ENCODE data around the gene C5orf52. TPM values are rescaled to one million over a fixed set of nuclear protein-coding genes. Genes with fewer than 3 reads are reported as not detected.
"Not testable (repeated sequence)": the region's sequence is repeated elsewhere in the genome, so short reads cannot be mapped to it uniquely, and the experiment has no call there.

The C5orf52 gene
- total and polyA plus RNA-seq, 2 donors (not counting 1 experiment from before 2014, with no cell fraction given): not detected

GRCh38 chr5:157719245-157719644, 47.9 kb downstream of the C5orf52 start:
- Histone ChIP-seq H3K4me3 (replicated peaks in 1 of 4; ENCODE audit: control extremely low read depth in 1 of 4, insufficient read depth in 1 of 4, low read depth in 3 of 4, low read length in 4 of 4) (no peak overlapping the region), H3K4me1 (ENCODE audit: control insufficient read depth, extremely low read depth, insufficient read depth, low read length) (no peaks in the 10 kb centered on the region), H3K9me3 (ENCODE audit: control insufficient read depth, insufficient read depth, low read depth, low read length) (no peaks in the 10 kb centered on the region), H4K20me1 (ENCODE audit: control insufficient read depth, extremely low read depth, insufficient read depth, low read length) (no peaks in the 10 kb centered on the region), H3K27ac (ENCODE audit: insufficient read depth, low read length) (no peak overlapping the region), H2AFZ (ENCODE audit: low read length) (no peak overlapping the region), H3K27me3 (ENCODE audit: control insufficient read depth, insufficient read depth, low read length) (no peaks in the 10 kb centered on the region), H3K9ac (ENCODE audit: insufficient read depth, low read length) (no peak overlapping the region), H3K4me2 (ENCODE audit: extremely low read depth, insufficient read depth, low read length) (no peak overlapping the region), H3K36me3 (ENCODE audit: control insufficient read depth, insufficient read depth, low read length) (no peaks in the 10 kb centered on the region), H3K79me2 (ENCODE audit: control insufficient read depth, insufficient read depth, low read length) (no peaks in the 10 kb centered on the region)
- no peak for DNase-seq (ENCODE audit: low read depth in 2 of 2)
- no peak for TF ChIP-seq CTCF (conservative IDR thresholded peaks at IDR 0.05 in 1 of 2, IDR thresholded peaks at IDR 0.05 in 1 of 2; ENCODE audit: low read depth in 1 of 2, low read length in 2 of 2)
- TF ChIP-seq EZH2 (IDR thresholded peaks at IDR 0.05; ENCODE audit: low read length, missing control alignments): no peak

- H3K27me3 ChIP-seq (ENCODE audit: control insufficient read depth, insufficient read depth, low read length): no peaks in the 10 kb centered on the region
- no peaks in the 10 kb centered on the region for H3K36me3 ChIP-seq (ENCODE audit: control insufficient read depth, insufficient read depth, low read length)
- H2AFZ ChIP-seq (ENCODE audit: low read length): no peak overlapping the region
- no peaks in the 10 kb centered on the region for H3K79me2 ChIP-seq (ENCODE audit: control insufficient read depth, insufficient read depth, low read length)
- H3K4me3 ChIP-seq (replicated peaks in 1 of 4; ENCODE audit: control extremely low read depth in 1 of 4, insufficient read depth in 1 of 4, low read depth in 3 of 4, low read length in 4 of 4): no peak overlapping the region
- H4K20me1 ChIP-seq (ENCODE audit: control insufficient read depth, extremely low read depth, insufficient read depth, low read length): no peaks in the 10 kb centered on the region
- no peaks in the 10 kb centered on the region for H3K9me3 ChIP-seq (ENCODE audit: control insufficient read depth, insufficient read depth, low read depth, low read length)
- H3K9ac ChIP-seq (ENCODE audit: insufficient read depth, low read length): no peak overlapping the region
- no peak overlapping the region for H3K4me2 ChIP-seq (ENCODE audit: extremely low read depth, insufficient read depth, low read length)
- H3K27ac ChIP-seq (ENCODE audit: insufficient read depth, low read length): no peak overlapping the region
- H3K4me1 ChIP-seq (ENCODE audit: control insufficient read depth, extremely low read depth, insufficient read depth, low read length): no peaks in the 10 kb centered on the region
- no peak for DNase-seq (ENCODE audit: low read depth in 2 of 2)
- TF ChIP-seq EZH2 (IDR thresholded peaks at IDR 0.05; ENCODE audit: low read length, missing control alignments): no peak
- no peak for TF ChIP-seq CTCF (conservative IDR thresholded peaks at IDR 0.05 in 1 of 2, IDR thresholded peaks at IDR 0.05 in 1 of 2; ENCODE audit: low read depth in 1 of 2, low read length in 2 of 2)
Observed at GRCh38 chr5:157721159-157721558, 49.8 kb downstream of the C5orf52 start.

GRCh38 chr5:157722895-157723294, 51.6 kb downstream of the C5orf52 start:
- not testable (repeated sequence) for H3K27me3 ChIP-seq (ENCODE audit: control insufficient read depth, insufficient read depth, low read length); H3K4me2 ChIP-seq (ENCODE audit: extremely low read depth, insufficient read depth, low read length); H4K20me1 ChIP-seq (ENCODE audit: control insufficient read depth, extremely low read depth, insufficient read depth, low read length); DNase-seq (ENCODE audit: low read depth in 2 of 2); H3K36me3 ChIP-seq (ENCODE audit: control insufficient read depth, insufficient read depth, low read length); H3K9ac ChIP-seq (ENCODE audit: insufficient read depth, low read length); H3K79me2 ChIP-seq (ENCODE audit: control insufficient read depth, insufficient read depth, low read length); H3K27ac ChIP-seq (ENCODE audit: insufficient read depth, low read length); H3K4me3 ChIP-seq (replicated peaks in 1 of 4; ENCODE audit: control extremely low read depth in 1 of 4, insufficient read depth in 1 of 4, low read depth in 3 of 4, low read length in 4 of 4); H3K9me3 ChIP-seq (ENCODE audit: control insufficient read depth, insufficient read depth, low read depth, low read length); H2AFZ ChIP-seq (ENCODE audit: low read length); H3K4me1 ChIP-seq (ENCODE audit: control insufficient read depth, extremely low read depth, insufficient read depth, low read length)

GRCh38 chr5:157726607-157727006, 55.3 kb downstream of the C5orf52 start:
- H3K4me3 ChIP-seq (replicated peaks in 1 of 4; ENCODE audit: control extremely low read depth in 1 of 4, insufficient read depth in 1 of 4, low read depth in 3 of 4, low read length in 4 of 4); DNase-seq (ENCODE audit: low read depth in 2 of 2); H4K20me1 ChIP-seq (ENCODE audit: control insufficient read depth, extremely low read depth, insufficient read depth, low read length); H3K36me3 ChIP-seq (ENCODE audit: control insufficient read depth, insufficient read depth, low read length); H3K27me3 ChIP-seq (ENCODE audit: control insufficient read depth, insufficient read depth, low read length); H3K4me2 ChIP-seq (ENCODE audit: extremely low read depth, insufficient read depth, low read length); H3K9ac ChIP-seq (ENCODE audit: insufficient read depth, low read length); H2AFZ ChIP-seq (ENCODE audit: low read length); H3K27ac ChIP-seq (ENCODE audit: insufficient read depth, low read length); H3K9me3 ChIP-seq (ENCODE audit: control insufficient read depth, insufficient read depth, low read depth, low read length); H3K79me2 ChIP-seq (ENCODE audit: control insufficient read depth, insufficient read depth, low read length); H3K4me1 ChIP-seq (ENCODE audit: control insufficient read depth, extremely low read depth, insufficient read depth, low read length): not testable (repeated sequence)

GRCh38 chr5:157727858-157728257, 56.5 kb downstream of the C5orf52 start:
- not testable (repeated sequence) for H4K20me1 ChIP-seq (ENCODE audit: control insufficient read depth, extremely low read depth, insufficient read depth, low read length)

More at GRCh38 chr5:157727858-157728257, 56.5 kb downstream of the C5orf52 start:
- not testable (repeated sequence) for H3K27ac ChIP-seq (ENCODE audit: insufficient read depth, low read length); H3K79me2 ChIP-seq (ENCODE audit: control insufficient read depth, insufficient read depth, low read length); H3K4me2 ChIP-seq (ENCODE audit: extremely low read depth, insufficient read depth, low read length); H3K9ac ChIP-seq (ENCODE audit: insufficient read depth, low read length); H2AFZ ChIP-seq (ENCODE audit: low read length); H3K9me3 ChIP-seq (ENCODE audit: control insufficient read depth, insufficient read depth, low read depth, low read length); H3K4me1 ChIP-seq (ENCODE audit: control insufficient read depth, extremely low read depth, insufficient read depth, low read length); H3K4me3 ChIP-seq (replicated peaks in 1 of 4; ENCODE audit: control extremely low read depth in 1 of 4, insufficient read depth in 1 of 4, low read depth in 3 of 4, low read length in 4 of 4); H3K27me3 ChIP-seq (ENCODE audit: control insufficient read depth, insufficient read depth, low read length); H3K36me3 ChIP-seq (ENCODE audit: control insufficient read depth, insufficient read depth, low read length); DNase-seq (ENCODE audit: low read depth in 2 of 2)
